Measurements from ENCODE around the gene DMWD.

- TF ChIP-seq CTCF (IDR thresholded peaks at IDR 0.05; ENCODE audit: insufficient read depth, low read length, poor library complexity, severe bottlenecking) (no peak), EZH2phosphoT487 (conservative IDR thresholded peaks at IDR 0.05; ENCODE audit: low read length) (no peak)
Observed at GRCh38 chr19:45780146-45780447, 12.5 kb downstream of the DMWD start.

All from SU-DHL-6 (cell line).